H9 (cell line): Measurements from ENCODE around the gene FOXD1. TPM values are rescaled to one million over a fixed set of nuclear protein-coding genes. Genes with fewer than 3 reads are reported as not detected.
A peak's percentile ranks its signal among the peaks of the same experiment; 100 is the strongest.

Experiments used
- DNase-seq: peaks from one replicate; pipeline ENCODE4 v3.0.0-alpha.2; 2017
- H2AFZ ChIP-seq: one replicate; pipeline ENCODE4 v1.6.1; 2013; ENCODE audit warnings: mild to moderate bottlenecking, low read length, control low read depth, moderate library complexity
- H2AK5ac ChIP-seq: 2 replicates; pipeline ENCODE4 v1.6.1; 2013; ENCODE audit warnings: low read length, control low read depth, mixed read lengths; ENCODE audit not compliant: insufficient read length
- H2BK120ac ChIP-seq: one replicate; pipeline ENCODE4 v1.6.1; 2013; ENCODE audit warnings: low read depth, mild to moderate bottlenecking, low read length, control low read depth, inconsistent platforms; ENCODE audit not compliant: poor library complexity, severe bottlenecking
- H2BK12ac ChIP-seq: 2 replicates; pipeline ENCODE4 v1.6.1; 2013; ENCODE audit warnings: low read length, control low read depth, mixed read lengths, low read depth; ENCODE audit not compliant: insufficient read length
- H2BK15ac ChIP-seq: 2 replicates; pipeline ENCODE4 v1.6.1; 2013; ENCODE audit warnings: low read depth, low read length, control low read depth
- H2BK20ac ChIP-seq: one replicate; pipeline ENCODE4 v1.6.1; 2013; ENCODE audit warnings: low read depth, mild to moderate bottlenecking, low read length, control low read depth, inconsistent platforms; ENCODE audit not compliant: poor library complexity, severe bottlenecking
- H2BK5ac ChIP-seq: 2 replicates; pipeline ENCODE4 v1.6.1; 2013; ENCODE audit warnings: low read length, control low read depth, mixed read lengths; ENCODE audit not compliant: insufficient read length
- H3K14ac ChIP-seq: 2 replicates; pipeline ENCODE4 v1.6.1; 2013; ENCODE audit warnings: low read length, control low read depth; ENCODE audit not compliant: insufficient read depth
- H3K18ac ChIP-seq: 2 replicates; pipeline ENCODE4 v1.6.1; 2013; ENCODE audit warnings: low read depth, mild to moderate bottlenecking, mixed read lengths, low read length, control low read depth; ENCODE audit not compliant: insufficient read length
- H3K23ac ChIP-seq: 2 replicates; pipeline ENCODE4 v1.6.1; 2013; ENCODE audit warnings: low read length, control low read depth, mixed read lengths, low read depth; ENCODE audit not compliant: insufficient read length
- H3K23me2 ChIP-seq: 2 replicates; pipeline ENCODE4 v1.6.1; 2013; ENCODE audit warnings: low read depth, mild to moderate bottlenecking, mixed read lengths, low read length, control low read depth; ENCODE audit not compliant: insufficient read length, poor library complexity, severe bottlenecking
- H3K27ac ChIP-seq: 2 replicates; pipeline ENCODE4 v1.5.1; 2013; ENCODE audit warnings: low read length, control low read depth, mixed read lengths, low read depth; ENCODE audit not compliant: insufficient read length
- H3K27me3 ChIP-seq: 2 replicates; pipeline ENCODE4 v1.6.1; 2013; ENCODE audit warnings: low read length, control low read depth, inconsistent platforms; ENCODE audit not compliant: insufficient read depth
- H3K4ac ChIP-seq: 2 replicates; pipeline ENCODE4 v1.6.1; 2013; ENCODE audit warnings: low read depth, mild to moderate bottlenecking, control low read depth, inconsistent platforms, low read length, moderate library complexity
- H3K4me1 ChIP-seq: 2 replicates; pipeline ENCODE4 v1.6.1; 2013; ENCODE audit warnings: low read length, control low read depth, inconsistent platforms; ENCODE audit not compliant: insufficient read depth
- H3K4me2 ChIP-seq: 2 replicates; pipeline ENCODE4 v1.6.1; 2013; ENCODE audit warnings: low read length, control low read depth, mixed read lengths; ENCODE audit not compliant: insufficient read length, insufficient read depth
- H3K56ac ChIP-seq: 2 replicates; pipeline ENCODE4 v1.6.1; 2013; ENCODE audit warnings: low read depth, mild to moderate bottlenecking, mixed read lengths, low read length, control low read depth; ENCODE audit not compliant: insufficient read length
- H3K79me1 ChIP-seq: 2 replicates; pipeline ENCODE4 v1.6.1; 2013; ENCODE audit warnings: low read depth, mild to moderate bottlenecking, moderate library complexity, low read length, control low read depth, inconsistent platforms; ENCODE audit not compliant: insufficient read depth, poor library complexity, severe bottlenecking
- H3K79me2 ChIP-seq: 2 replicates; pipeline ENCODE4 v1.6.1; 2013; ENCODE audit warnings: low read length, control low read depth, inconsistent platforms; ENCODE audit not compliant: insufficient read depth
- H3K9ac ChIP-seq: 2 replicates; pipeline ENCODE4 v1.6.1; 2013; ENCODE audit warnings: low read length, control low read depth, mixed read lengths; ENCODE audit not compliant: insufficient read length; ENCODE audit errors: extremely low read depth
- H3K9me3 ChIP-seq: one replicate; pipeline ENCODE4 v1.6.1; 2013; ENCODE audit warnings: low read depth, low read length, inconsistent platforms; ENCODE audit not compliant: control insufficient read depth
- H3T11ph ChIP-seq: one replicate; pipeline ENCODE4 v1.6.1; 2013; ENCODE audit warnings: mild to moderate bottlenecking, low read length, control low read depth, inconsistent platforms
- H4K20me1 ChIP-seq: one replicate; pipeline ENCODE4 v1.6.1; 2013; ENCODE audit not compliant: control insufficient read depth, insufficient read length, insufficient read depth
- H4K5ac ChIP-seq: 2 replicates; pipeline ENCODE4 v1.6.1; 2013; ENCODE audit warnings: low read depth, mild to moderate bottlenecking, mixed read lengths, low read length, control low read depth; ENCODE audit not compliant: insufficient read length
- H4K8ac ChIP-seq: replicated peaks from 2 replicates; pipeline ENCODE4 v1.6.1; 2013; ENCODE audit warnings: low read length, control low read depth, mixed read lengths, low read depth; ENCODE audit not compliant: insufficient read length
- H4K91ac ChIP-seq: 2 replicates; pipeline ENCODE4 v1.6.1; 2013; ENCODE audit warnings: low read depth, mild to moderate bottlenecking, moderate library complexity, mixed read lengths, low read length, control low read depth; ENCODE audit not compliant: insufficient read length
- H3K27ac Mint-ChIP-seq, 3 experiments: 2 replicates in 2 of 3; 3 replicates in 1 of 3; pipeline ENCODE4 v1.8.0; 2020 to 2021; ENCODE audit warnings: mixed read lengths in 3 of 3, mild to moderate bottlenecking in 1 of 3, moderate library complexity in 1 of 3
- H3K27me3 Mint-ChIP-seq: 2 replicates; pipeline ENCODE4 v1.8.0; 2021; ENCODE audit warnings: low read depth, mild to moderate bottlenecking, moderate library complexity, mixed read lengths
- H3K36me3 Mint-ChIP-seq, 3 experiments: 2 replicates in 2 of 3; 3 replicates in 1 of 3; pipeline ENCODE4 v1.8.0; 2020 to 2021; ENCODE audit warnings: low read depth in 3 of 3, mixed read lengths in 3 of 3; ENCODE audit not compliant: insufficient read depth in 1 of 3
- H3K4me1 Mint-ChIP-seq, 2 experiments: 2 replicates each; pipeline ENCODE4 v1.8.0; 2020; ENCODE audit warnings: mixed read lengths in 2 of 2
- H3K4me3 Mint-ChIP-seq, 2 experiments: 2 replicates in 1 of 2; 3 replicates in 1 of 2; pipeline ENCODE4 v1.8.0; 2020 to 2021; ENCODE audit warnings: mild to moderate bottlenecking in 2 of 2, mixed read lengths in 2 of 2, moderate library complexity in 1 of 2
- H3K9me3 Mint-ChIP-seq, 2 experiments: 2 replicates in 1 of 2; 3 replicates in 1 of 2; pipeline ENCODE4 v1.8.0; 2020; ENCODE audit warnings: mild to moderate bottlenecking in 2 of 2, mixed read lengths in 2 of 2, moderate library complexity in 1 of 2
- WGBS: extraction: QIAGEN DNeasy Blood & Tissue Kit; methylation state at CpG from one replicate; pipeline ENCODE4 v1.1.7; 2013; ENCODE audit warnings: missing lambda C conversion rate, low lambda C conversion rate, mixed read lengths; ENCODE audit not compliant: insufficient read length; ENCODE audit errors: extremely low coverage; 5-methylcytosine and 5-hydroxymethylcytosine counted together
- total RNA-seq: library from RNA; stranded (reverse); gene quantifications from 2 replicates; pipeline ENCODE4 v1.2.1, GENCODE V29; 2021
- TF ChIP-seq, protein P1 (sequence below): fragments of 200-600 bp; sonication (generic); conservative IDR thresholded peaks from 3 replicates; pipeline ENCODE4 v1.8.0; 2021; ENCODE audit warnings: antibody characterized with exemption, mild to moderate bottlenecking

Gene FOXD1
- total RNA-seq, 1 experiment from 2014 or later = 0.20 TPM

DNA sequence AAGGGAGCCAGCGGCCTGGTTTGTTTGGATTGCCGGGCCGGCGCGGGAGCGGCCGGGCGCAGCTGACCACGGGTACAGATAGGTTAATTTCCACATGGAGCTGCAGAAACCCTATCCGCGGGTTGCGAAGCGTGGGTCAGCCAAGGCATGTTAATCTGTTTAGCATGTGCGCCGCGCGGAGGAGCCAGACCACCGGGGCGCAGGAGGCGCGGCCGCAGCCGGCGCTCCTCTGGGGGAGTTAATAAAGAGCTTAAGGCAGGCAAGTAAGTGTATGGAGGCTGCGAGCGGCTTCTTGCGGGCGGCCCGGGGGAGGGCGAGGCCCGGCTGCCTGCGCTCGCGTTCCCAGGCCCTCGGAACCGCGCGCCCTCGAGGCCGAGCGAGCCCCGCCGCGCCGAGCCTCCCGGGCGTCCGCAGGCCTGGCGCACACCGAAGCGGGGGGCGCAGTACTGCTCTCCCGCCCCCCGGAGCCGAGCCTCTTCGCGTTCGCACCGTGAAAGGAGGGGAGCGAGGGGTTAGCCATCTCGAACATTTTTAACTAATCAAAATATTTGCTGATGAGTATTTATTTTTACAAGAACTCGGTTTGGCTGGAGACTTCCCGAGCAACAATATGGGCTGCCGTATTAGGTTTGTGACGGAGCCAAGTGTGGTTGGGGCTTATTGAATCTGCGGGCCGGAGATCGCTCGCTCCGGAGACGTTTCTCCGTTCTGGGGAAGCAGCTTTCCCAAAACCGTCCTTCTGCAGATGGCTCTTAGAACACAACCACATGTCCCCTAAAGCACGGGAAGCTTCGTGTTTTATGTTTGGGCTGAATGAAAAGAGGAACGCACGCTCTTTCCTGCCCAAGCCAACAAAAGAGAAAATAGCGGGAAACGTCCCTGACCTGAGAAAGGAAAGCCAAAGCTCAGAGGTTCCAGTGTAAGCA is 28.8 kb downstream of the FOXD1 start:
- Histone ChIP-seq H3K79me2 (no peaks in the 10 kb centered on the region), H2BK5ac (no peak overlapping the region), H3K79me1 (no peaks in the 10 kb centered on the region), H3K23ac (no peak overlapping the region), H3T11ph (no peak overlapping the region), H3K23me2 (peaks cover 16% of the 10 kb centered on the region), H3K9ac (peak overlapping the region; percentile 20), H3K27me3 (peaks cover 38% of the 10 kb centered on the region), H2AK5ac (no peak overlapping the region), H3K4me2 (peak overlapping the region; percentile 69), H4K91ac (no peak overlapping the region), H4K5ac (no peak overlapping the region), H2BK15ac (no peak overlapping the region), H3K56ac (no peak overlapping the region), H3K4ac (no peak overlapping the region), H4K8ac (no peak overlapping the region), H4K20me1 (no peaks in the 10 kb centered on the region), H2BK12ac (no peak overlapping the region), H2BK120ac (no peak overlapping the region), H3K4me1 (no peaks in the 10 kb centered on the region), H3K9me3 (no peaks in the 10 kb centered on the region), H3K27ac (no peak overlapping the region), H2BK20ac (no peak overlapping the region), H3K14ac (peak overlapping the region; percentile 31), H2AFZ (no peak overlapping the region), H3K18ac (peak overlapping the region; percentile 64)
- Mint-ChIP-seq H3K4me1 (peaks cover 11 to 13% of the 10 kb centered on the region in 2 experiments), H3K36me3 (no peaks in the 10 kb centered on the region; a peak in 1 of 7 replicates), H3K4me3 (peak overlapping the region; percentile 66 to 83), H3K27ac (no peak overlapping the region), H3K27me3 (peaks cover 96% of the 10 kb centered on the region), H3K9me3 (peaks cover 5 to 15% of the 10 kb centered on the region in 2 experiments; a peak in 3 of 5 replicates)
- TF ChIP-seq, protein P1, sequence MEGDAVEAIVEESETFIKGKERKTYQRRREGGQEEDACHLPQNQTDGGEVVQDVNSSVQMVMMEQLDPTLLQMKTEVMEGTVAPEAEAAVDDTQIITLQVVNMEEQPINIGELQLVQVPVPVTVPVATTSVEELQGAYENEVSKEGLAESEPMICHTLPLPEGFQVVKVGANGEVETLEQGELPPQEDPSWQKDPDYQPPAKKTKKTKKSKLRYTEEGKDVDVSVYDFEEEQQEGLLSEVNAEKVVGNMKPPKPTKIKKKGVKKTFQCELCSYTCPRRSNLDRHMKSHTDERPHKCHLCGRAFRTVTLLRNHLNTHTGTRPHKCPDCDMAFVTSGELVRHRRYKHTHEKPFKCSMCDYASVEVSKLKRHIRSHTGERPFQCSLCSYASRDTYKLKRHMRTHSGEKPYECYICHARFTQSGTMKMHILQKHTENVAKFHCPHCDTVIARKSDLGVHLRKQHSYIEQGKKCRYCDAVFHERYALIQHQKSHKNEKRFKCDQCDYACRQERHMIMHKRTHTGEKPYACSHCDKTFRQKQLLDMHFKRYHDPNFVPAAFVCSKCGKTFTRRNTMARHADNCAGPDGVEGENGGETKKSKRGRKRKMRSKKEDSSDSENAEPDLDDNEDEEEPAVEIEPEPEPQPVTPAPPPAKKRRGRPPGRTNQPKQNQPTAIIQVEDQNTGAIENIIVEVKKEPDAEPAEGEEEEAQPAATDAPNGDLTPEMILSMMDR = no peak
- no CpG with 5 or more reads among the region's 79 CpGs for WGBS
- DNase-seq = peak; percentile 58
